Naive thymus-derived CD4-positive, alpha-beta T cell (primary cell): ENCODE data around the gene ZDHHC4. TPM values are rescaled to one million over a fixed set of nuclear protein-coding genes. Genes with fewer than 3 reads are reported as not detected.
"Not testable (repeated sequence)": the region's sequence is repeated elsewhere in the genome, so short reads cannot be mapped to it uniquely, and the experiment has no call there.

Source experiments
- ATAC-seq: fragments of 150-1000 bp; cut with Tn5 transposase; 2 replicates; pipeline ENCODE4 v1.10.0; 2021; ENCODE audit warnings: mild to moderate bottlenecking, moderate library complexity
- CTCF ChIA-PET: fragments of 350-600 bp; sonication (Branson Sonifier 250); formaldehyde crosslinking; loops from one replicate; lab custom pipeline; 2021; ENCODE audit warnings: antibody characterized with exemption; lab: Charles Lee
- POLR2A ChIA-PET: fragments of 350-600 bp; sonication (Branson Sonifier 250); formaldehyde crosslinking; loops from one replicate; lab custom pipeline; 2021; ENCODE audit warnings: antibody characterized with exemption, inconsistent platforms; lab: Charles Lee
- DNase-seq, 9 donors: peaks; one replicate each; pipeline versions ENCODE4 v3.0.0 to v3.0.0-alpha.2; 2020 to 2022; ENCODE audit warnings: mixed read lengths in 1 of 9
- H3K27ac ChIP-seq: one replicate; pipeline ENCODE4 v1.7.0; 2013; ENCODE audit warnings: mild to moderate bottlenecking, low read depth, low read length, moderate library complexity
- H3K27me3 ChIP-seq, 2 donors: one replicate each; pipeline ENCODE4 v1.7.0; 2013; ENCODE audit warnings: low read length in 2 of 2, mild to moderate bottlenecking in 2 of 2, moderate library complexity in 2 of 2; ENCODE audit not compliant: control insufficient read depth in 2 of 2, insufficient read depth in 2 of 2
- H3K36me3 ChIP-seq, 3 experiments: 1 replicate in 2 of 3; 2 replicates in 1 of 3; pipeline ENCODE4 v1.7.0; 2013; ENCODE audit warnings: low read length in 3 of 3, mild to moderate bottlenecking in 3 of 3, moderate library complexity in 1 of 3; ENCODE audit not compliant: insufficient read depth in 3 of 3, control insufficient read depth in 2 of 3
- H3K4me1 ChIP-seq, 2 donors: one replicate each; pipeline ENCODE4 v1.7.0; 2013; ENCODE audit warnings: low read length in 2 of 2, mild to moderate bottlenecking in 2 of 2, moderate library complexity in 1 of 2; ENCODE audit not compliant: control insufficient read depth in 2 of 2, insufficient read depth in 2 of 2
- H3K4me3 ChIP-seq: 2 replicates; pipeline ENCODE4 v1.7.0; 2013; ENCODE audit warnings: mild to moderate bottlenecking, low read length
- H3K9me3 ChIP-seq, 3 experiments: 1 replicate in 2 of 3; 2 replicates in 1 of 3; pipeline ENCODE4 v1.7.0; 2013; ENCODE audit warnings: low read length in 3 of 3; ENCODE audit not compliant: control insufficient read depth in 2 of 3
- H3K27ac Mint-ChIP-seq, 9 donors: one replicate each; pipeline ENCODE4 v1.8.0; 2020 to 2022; ENCODE audit warnings: mixed read lengths in 9 of 9, mild to moderate bottlenecking in 8 of 9, moderate library complexity in 5 of 9, inconsistent platforms in 2 of 9
- H3K27me3 Mint-ChIP-seq, 5 donors: one replicate each; pipeline ENCODE4 v1.8.0; 2021 to 2022; ENCODE audit warnings: mixed read lengths in 5 of 5, mild to moderate bottlenecking in 1 of 5
- H3K36me3 Mint-ChIP-seq, 5 donors: one replicate each; pipeline ENCODE4 v1.8.0; 2020 to 2022; ENCODE audit warnings: mixed read lengths in 5 of 5, mild to moderate bottlenecking in 3 of 5, inconsistent platforms in 1 of 5
- H3K4me1 Mint-ChIP-seq, 7 donors: one replicate each; pipeline ENCODE4 v1.8.0; 2020 to 2022; ENCODE audit warnings: mixed read lengths in 7 of 7, mild to moderate bottlenecking in 3 of 7, inconsistent platforms in 1 of 7
- H3K4me3 Mint-ChIP-seq, 10 donors: one replicate each; pipeline ENCODE4 v1.8.0; 2020 to 2022; ENCODE audit warnings: mild to moderate bottlenecking in 10 of 10, mixed read lengths in 10 of 10, moderate library complexity in 6 of 10, inconsistent platforms in 2 of 10
- H3K9me3 Mint-ChIP-seq, 11 donors: one replicate each; pipeline ENCODE4 v1.8.0; 2020 to 2022; ENCODE audit warnings: mixed read lengths in 11 of 11, mild to moderate bottlenecking in 4 of 11, inconsistent platforms in 1 of 11, moderate library complexity in 1 of 11
- intact Hi-C, 2 donors: fragments of 100-400 bp; cut with micrococcal nuclease; formaldehyde crosslinking; loops; one replicate each; pipeline ENCODE4 v1.15.1; 2023
- polyA plus RNA-seq, 2 donors: library from polyadenylated mRNA; unstranded; fragments of 300-500 nt; fragmentation: Illumina TruSeq; gene quantifications; one replicate each; pipeline ENCODE4 v1.2.3, GENCODE V29; 2021
- total RNA-seq, 6 experiments: library from RNA in 5 of 6; stranded (reverse) in 5 of 6; gene quantifications; 1 replicate in 5 of 6; 2 replicates in 1 of 6; pipeline ENCODE4 v1.2.3 and lab custom pipeline; 2021 to 2026

The ZDHHC4 gene
- total and polyA plus RNA-seq, 7 experiments from 2014 or later = 25.2 to 82.1 (median 39.2) TPM

DNA sequence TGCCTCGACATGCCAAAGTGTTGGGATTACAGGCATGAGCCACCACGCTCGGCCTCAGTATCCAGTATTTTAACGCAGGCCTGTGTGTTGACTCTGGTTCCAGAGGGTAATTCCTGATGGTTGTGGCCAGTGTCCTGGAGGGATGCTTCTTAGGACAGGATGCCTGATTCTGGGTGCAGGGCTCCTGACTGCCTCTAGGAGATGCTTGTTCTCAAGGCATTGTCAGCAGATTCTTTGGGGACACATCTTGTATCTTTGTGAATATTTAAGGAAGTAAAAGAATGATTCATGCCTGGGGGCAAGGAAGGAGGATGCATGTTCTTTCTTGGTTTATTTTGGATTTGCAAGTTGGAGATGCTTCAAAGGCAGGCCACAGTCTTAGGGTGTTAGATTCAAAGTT, 2.2 kb downstream of the ZDHHC4 start:
- peaks cover 0 to 31% (median 10%) of the 10 kb centered on the region in 5 donors for H3K36me3 Mint-ChIP-seq
- Histone ChIP-seq H3K9me3 (no peaks in the 10 kb centered on the region), H3K4me1 (no peaks in the 10 kb centered on the region), H3K4me3 (no peak overlapping the region), H3K27ac (no peak overlapping the region), H3K27me3 (no peaks in the 10 kb centered on the region), H3K36me3 (peaks cover 0 to 39% (median 11%) of the 10 kb centered on the region in 3 experiments)
- ATAC-seq = no peak
- no peaks in the 10 kb centered on the region for H3K27me3 Mint-ChIP-seq
- DNase-seq = no peak
- H3K27ac Mint-ChIP-seq = peak overlapping the region in 6 of 9 donors; percentile 32 to 93 (median 74)
- no peaks in the 10 kb centered on the region for H3K9me3 Mint-ChIP-seq
- H3K4me1 Mint-ChIP-seq = peaks cover 0 to 29% (median 16%) of the 10 kb centered on the region in 7 donors
- ChIA-PET CTCF (no interaction called here), POLR2A (interaction anchor here (1.5 kb wide), 1 partner anchor 10 kb away, joined by 4 read pairs; the partner anchor contains the start of gene INTS15)
- H3K4me3 Mint-ChIP-seq = peak overlapping the region in 7 of 10 donors; percentile 12 to 91 (median 45)
- intact Hi-C loops = loop anchor here in 1 of 2 donors (5.0 kb wide), 2 partner anchors 132 to 988 kb away; partner anchors contain the start of genes DAGLB and MIOS

DNA sequence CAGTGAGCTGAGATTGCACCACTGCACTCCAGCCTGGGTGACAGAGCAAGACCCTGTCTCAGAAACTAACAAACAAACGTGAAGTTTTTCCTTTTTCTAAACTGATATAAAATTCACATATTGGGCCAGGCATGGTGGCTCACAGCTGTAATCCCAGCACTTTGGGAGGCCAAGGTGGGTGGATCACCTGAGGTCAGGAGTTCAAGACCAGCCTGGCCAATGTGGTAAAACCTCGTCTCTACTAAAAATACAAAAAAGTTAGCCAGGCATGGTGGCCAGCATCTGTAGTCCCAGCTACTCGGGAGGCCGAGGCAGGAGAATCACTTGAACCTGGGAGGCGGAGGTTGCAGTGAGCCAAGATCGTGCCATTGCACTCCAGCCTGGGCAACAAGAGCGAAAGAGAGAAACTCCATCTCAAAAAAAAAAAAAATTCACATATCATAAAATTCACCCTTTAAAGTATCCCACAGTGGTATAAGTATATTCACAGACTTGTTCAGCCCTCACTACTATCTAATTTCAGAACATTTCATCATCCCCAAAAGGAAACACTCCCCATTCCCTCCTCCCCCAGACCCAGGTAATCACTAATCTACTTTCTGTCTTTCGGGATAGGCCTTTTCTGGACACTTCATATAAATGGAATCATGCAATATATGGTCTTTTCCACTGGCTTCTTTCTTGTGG, 8.6 kb downstream of the ZDHHC4 start:
- ATAC-seq, H3K27ac ChIP-seq, H3K27me3 ChIP-seq, H3K9me3 ChIP-seq, CTCF ChIA-PET, H3K27me3 Mint-ChIP-seq, POLR2A ChIA-PET, H3K4me3 ChIP-seq, H3K9me3 Mint-ChIP-seq, H3K27ac Mint-ChIP-seq, intact Hi-C loops, DNase-seq, H3K4me3 Mint-ChIP-seq: not testable (repeated sequence)
- H3K4me1 ChIP-seq = peaks cover 7 to 10% of the 10 kb centered on the region in 2 donors
- H3K4me1 Mint-ChIP-seq = peaks cover 3 to 22% (median 10%) of the 10 kb centered on the region in 7 donors
- peaks cover 5 to 43% (median 25%) of the 10 kb centered on the region in 5 donors for H3K36me3 Mint-ChIP-seq
- H3K36me3 ChIP-seq = peaks cover 0 to 55% (median 11%) of the 10 kb centered on the region in 3 experiments

DNA sequence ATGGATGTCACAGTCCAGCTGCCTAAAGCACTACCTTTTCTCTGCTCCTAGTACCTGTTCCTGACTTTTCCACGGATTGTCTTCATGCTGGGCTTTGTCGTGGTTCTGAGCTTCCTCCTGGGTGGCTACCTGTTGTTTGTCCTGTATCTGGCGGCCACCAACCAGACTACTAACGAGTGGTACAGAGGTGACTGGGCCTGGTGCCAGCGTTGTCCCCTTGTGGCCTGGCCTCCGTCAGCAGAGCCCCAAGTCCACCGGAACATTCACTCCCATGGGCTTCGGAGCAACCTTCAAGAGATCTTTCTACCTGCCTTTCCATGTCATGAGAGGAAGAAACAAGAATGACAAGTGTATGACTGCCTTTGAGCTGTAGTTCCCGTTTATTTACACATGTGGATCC, 11.3 kb downstream of the ZDHHC4 start:
- Histone ChIP-seq H3K36me3 (peaks cover 0 to 50% (median 10%) of the 10 kb centered on the region in 3 experiments), H3K4me3 (no peak overlapping the region), H3K9me3 (no peaks in the 10 kb centered on the region), H3K4me1 (peaks cover 14 to 19% of the 10 kb centered on the region in 2 donors), H3K27ac (no peak overlapping the region), H3K27me3 (no peaks in the 10 kb centered on the region)
- peaks cover 0 to 7% (median 0%) of the 10 kb centered on the region in 11 donors for H3K9me3 Mint-ChIP-seq
- CTCF ChIA-PET = interaction anchor here (0.6 to 2.3 kb wide), 3 partner anchors 11 to 824 kb away, joined by 3 to 6 read pairs (median 3); partner anchors contain the start of gene ZDHHC4
- H3K36me3 Mint-ChIP-seq = peaks cover 6 to 31% (median 19%) of the 10 kb centered on the region in 5 donors
- H3K27me3 Mint-ChIP-seq = no peaks in the 10 kb centered on the region
- H3K27ac Mint-ChIP-seq = peak overlapping the region; percentile 52 to 89 (median 76)
- intact Hi-C loops = no loop called here
- H3K4me1 Mint-ChIP-seq = peaks cover 10 to 35% (median 18%) of the 10 kb centered on the region in 7 donors
- no peak for DNase-seq
- H3K4me3 Mint-ChIP-seq = peak overlapping the region; percentile 4 to 85 (median 61)
- POLR2A ChIA-PET = interaction anchor here (1.2 kb wide), 1 partner anchor 13 kb away, joined by 4 read pairs; no protein-coding TSS in a partner anchor
- ATAC-seq = no peak

DNA sequence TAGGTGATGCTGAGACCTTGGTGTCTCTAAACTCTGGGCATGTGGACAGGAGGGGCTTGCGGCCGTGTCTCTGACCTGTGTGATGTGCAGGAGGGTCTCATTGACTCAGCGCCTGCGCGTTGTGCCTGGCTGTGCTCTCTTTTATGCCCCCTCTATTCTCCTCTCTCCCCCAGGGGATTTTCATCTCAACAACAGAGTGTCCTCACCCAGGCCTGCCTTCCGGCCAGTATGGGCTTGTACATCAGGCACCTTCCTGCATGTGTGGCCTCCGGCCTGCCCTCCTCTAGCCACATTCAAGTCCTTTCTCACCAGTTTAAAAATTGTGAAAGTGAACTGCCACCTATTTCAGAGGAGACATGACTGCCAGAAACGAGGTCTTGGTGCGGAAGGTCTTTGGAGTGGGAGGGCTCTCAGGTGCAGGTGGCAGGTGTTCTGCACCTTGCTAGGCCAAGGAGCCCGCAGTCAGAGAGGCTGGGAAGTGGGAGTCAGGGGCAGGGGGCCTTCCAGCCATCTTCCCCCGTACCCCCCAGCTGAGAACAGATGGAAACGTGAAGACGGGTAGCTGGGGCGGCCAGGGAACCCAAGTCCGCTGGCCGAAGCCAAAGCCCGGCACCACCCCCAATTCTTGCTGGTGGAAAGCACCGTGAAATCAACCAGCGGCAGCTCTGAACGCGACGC, 12.0 kb downstream of the ZDHHC4 start:
- Histone ChIP-seq H3K36me3 (peaks cover 0 to 52% (median 9%) of the 10 kb centered on the region in 3 experiments), H3K4me3 (peak overlapping the region; percentile 20), H3K27ac (peak overlapping the region; percentile 21), H3K27me3 (no peaks in the 10 kb centered on the region), H3K9me3 (no peaks in the 10 kb centered on the region), H3K4me1 (peaks cover 14 to 19% of the 10 kb centered on the region in 2 donors)
- H3K27ac Mint-ChIP-seq = peak overlapping the region; percentile 62 to 91 (median 79)
- no peaks in the 10 kb centered on the region for H3K27me3 Mint-ChIP-seq
- H3K4me3 Mint-ChIP-seq = peak overlapping the region; percentile 58 to 85 (median 70)
- peaks cover 6 to 30% (median 19%) of the 10 kb centered on the region in 5 donors for H3K36me3 Mint-ChIP-seq
- intact Hi-C loops = loop anchor here in 1 of 2 donors (1.0 kb wide), 1 partner anchor 48 kb away; the partner anchor contains the start of gene ZNF316
- peaks cover 10 to 35% (median 18%) of the 10 kb centered on the region in 7 donors for H3K4me1 Mint-ChIP-seq
- H3K9me3 Mint-ChIP-seq = peaks cover 0 to 7% (median 0%) of the 10 kb centered on the region in 11 donors
- DNase-seq (no peak), ATAC-seq (no peak)
- CTCF ChIA-PET = interaction anchor here (0.6 to 2.3 kb wide), 4 partner anchors 11 to 825 kb away, joined by 3 to 6 read pairs (median 3); partner anchors contain the start of gene ZDHHC4
- POLR2A ChIA-PET = interaction anchor here (0.9 to 2.3 kb wide), 7 partner anchors 9 to 766 kb away, joined by 3 to 14 read pairs (median 4); partner anchors contain the start of gene ZDHHC4

DNA sequence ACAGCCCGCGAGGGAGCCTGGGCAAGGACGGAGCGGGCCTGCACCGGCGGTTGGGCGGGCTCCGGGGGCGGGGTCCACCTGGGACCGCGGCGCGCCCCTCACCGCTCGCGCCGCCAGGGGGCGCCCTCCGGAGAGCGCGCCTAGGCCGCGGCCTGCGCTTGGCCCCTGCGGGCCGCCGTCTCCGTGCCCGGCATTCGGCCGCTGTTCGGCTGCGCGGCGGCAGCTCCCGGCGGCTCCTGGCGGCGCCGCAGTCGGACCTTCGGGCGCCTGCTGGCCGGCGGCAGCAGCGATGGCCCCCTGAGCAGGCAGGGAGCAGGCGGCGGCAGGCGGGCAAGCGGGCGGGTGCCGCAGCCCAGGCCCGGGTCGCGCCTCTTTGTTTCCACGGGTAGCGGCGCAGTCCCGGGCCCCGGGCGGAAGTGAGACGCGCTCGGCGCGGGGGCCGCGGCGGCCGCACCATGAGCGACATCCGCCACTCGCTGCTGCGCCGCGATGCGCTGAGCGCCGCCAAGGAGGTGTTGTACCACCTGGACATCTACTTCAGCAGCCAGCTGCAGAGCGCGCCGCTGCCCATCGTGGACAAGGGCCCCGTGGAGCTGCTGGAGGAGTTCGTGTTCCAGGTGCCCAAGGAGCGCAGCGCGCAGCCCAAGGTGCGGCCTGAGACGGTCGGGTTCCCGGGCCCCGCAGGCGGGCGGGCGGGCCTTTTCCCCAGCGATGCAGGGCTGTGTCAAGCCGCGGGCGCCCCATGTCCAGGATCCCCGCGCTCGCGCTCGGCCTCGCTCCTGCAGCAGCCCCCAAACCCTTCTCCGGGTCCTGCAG, 12.8 kb downstream of the ZDHHC4 start, which contains the start of gene INTS15:
INTS15 (plus strand) TSS at position 193 of the 816 bp plus-strand sequence; CDS start at position 456, 263 bp downstream.
- H3K27ac Mint-ChIP-seq = peak within 1 kb of the TSS; percentile 90 to 97 (median 94)
- ChIA-PET POLR2A (interaction anchor here (0.9 to 2.3 kb wide), 11 partner anchors 10 to 767 kb away, joined by 3 to 14 read pairs (median 4); partner anchors contain the start of gene ZDHHC4), CTCF (interaction anchor here (0.6 to 2.3 kb wide), 4 partner anchors 12 to 71 kb away, joined by 3 to 8 read pairs (median 4); partner anchors contain the start of gene ZDHHC4)
- peaks cover 1 to 24% (median 19%) of the 10 kb centered on the region in 5 donors for H3K36me3 Mint-ChIP-seq
- Histone ChIP-seq H3K9me3 (no peaks in the 10 kb centered on the region), H3K4me3 (peak within 1 kb of the TSS; percentile 77), H3K27me3 (no peaks in the 10 kb centered on the region), H3K36me3 (peaks cover 0 to 51% (median 13%) of the 10 kb centered on the region in 3 experiments), H3K27ac (peak within 1 kb of the TSS; percentile 88), H3K4me1 (peaks cover 14 to 19% of the 10 kb centered on the region in 2 donors)
- intact Hi-C loops = loop anchor here (1.0 to 5.0 kb wide), 8 partner anchors 13 to 734 kb away; partner anchors contain the start of genes ZDHHC4 (in 2 of the 2) and ZNF316 (in 2 of the 2)
- H3K4me1 Mint-ChIP-seq = peaks cover 10 to 35% (median 18%) of the 10 kb centered on the region in 7 donors
- peak; percentile 98 for ATAC-seq
- peaks cover 0 to 7% (median 0%) of the 10 kb centered on the region in 11 donors for H3K9me3 Mint-ChIP-seq
- peak within 1 kb of the TSS; percentile 88 to 98 (median 94) for H3K4me3 Mint-ChIP-seq
- peak; percentile 72 to 95 (median 92) for DNase-seq
- no peaks in the 10 kb centered on the region for H3K27me3 Mint-ChIP-seq
